Measurements from ENCODE around the gene PADI3.
"Not testable (repeated sequence)": the region's sequence is repeated elsewhere in the genome, so short reads cannot be mapped to it uniquely, and the experiment has no call there.

Gene PADI3

DNA sequence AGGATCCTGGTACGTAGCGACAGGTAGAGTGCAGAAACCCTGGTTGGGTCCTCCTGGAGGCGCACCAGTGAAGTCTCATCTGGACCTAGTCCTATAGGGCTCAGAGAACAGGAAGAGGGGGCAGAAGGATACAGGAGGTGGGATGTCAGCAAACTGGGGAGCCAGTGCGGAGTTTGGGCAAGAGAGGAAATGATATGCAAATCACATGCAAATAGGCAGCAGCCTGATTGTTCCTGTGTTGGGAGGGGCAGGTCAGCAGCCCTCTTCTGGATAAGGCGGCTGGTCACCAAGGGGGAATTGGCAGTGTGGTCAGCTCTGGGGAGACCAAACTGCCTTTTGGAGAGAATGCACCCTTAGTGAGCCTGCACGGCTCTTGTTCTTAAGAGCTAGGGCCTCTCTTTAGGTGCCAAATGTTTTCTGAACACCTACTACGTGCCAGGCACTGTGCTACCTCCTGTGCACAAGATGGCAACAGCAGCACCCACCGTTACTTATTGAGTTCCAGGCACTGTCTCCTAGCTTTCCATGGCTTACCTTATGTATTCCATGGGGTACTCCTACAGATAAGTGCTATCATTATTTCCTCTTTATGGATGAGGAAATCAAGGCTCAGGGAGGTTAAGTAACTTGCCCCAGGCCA lies 18.1 kb upstream of the PADI3 start:
- Histone ChIP-seq H3K79me2 (ENCODE audit: control insufficient read depth, insufficient read depth, low read length, unreplicated experiment) (no peaks in the 10 kb centered on the region), H2AFZ (ENCODE audit: low read length, unreplicated experiment) (no peak overlapping the region), H3K4me1 (ENCODE audit: control insufficient read depth, insufficient read depth, low read length, unreplicated experiment) (peaks cover 29% of the 10 kb centered on the region), H3K36me3 (ENCODE audit: insufficient read depth, low read length) (no peaks in the 10 kb centered on the region), H3K27ac (ENCODE audit: low read depth, low read length) (no peak overlapping the region), H3K4me3 (ENCODE audit: low read depth, low read length) (no peak overlapping the region), H3K27me3 (ENCODE audit: insufficient read depth, low read length) (no peaks in the 10 kb centered on the region)

GRCh38 chr1:17232759-17233661 lies 15.9 kb upstream of the PADI3 start:
- no peaks in the 10 kb centered on the region for H3K36me3 ChIP-seq (ENCODE audit: insufficient read depth, low read length)
- H3K4me1 ChIP-seq (ENCODE audit: control insufficient read depth, insufficient read depth, low read length, unreplicated experiment): peaks cover 25% of the 10 kb centered on the region
- H3K27ac ChIP-seq (ENCODE audit: low read depth, low read length): peak overlapping the region; percentile 76
- H2AFZ ChIP-seq (ENCODE audit: low read length, unreplicated experiment): no peak overlapping the region
- H3K79me2 ChIP-seq (ENCODE audit: control insufficient read depth, insufficient read depth, low read length, unreplicated experiment): no peaks in the 10 kb centered on the region
- peak overlapping the region; percentile 6; the same call in 1 of the 2 replicates for H3K4me3 ChIP-seq (ENCODE audit: low read depth, low read length)
- no peaks in the 10 kb centered on the region for H3K27me3 ChIP-seq (ENCODE audit: insufficient read depth, low read length)

DNA sequence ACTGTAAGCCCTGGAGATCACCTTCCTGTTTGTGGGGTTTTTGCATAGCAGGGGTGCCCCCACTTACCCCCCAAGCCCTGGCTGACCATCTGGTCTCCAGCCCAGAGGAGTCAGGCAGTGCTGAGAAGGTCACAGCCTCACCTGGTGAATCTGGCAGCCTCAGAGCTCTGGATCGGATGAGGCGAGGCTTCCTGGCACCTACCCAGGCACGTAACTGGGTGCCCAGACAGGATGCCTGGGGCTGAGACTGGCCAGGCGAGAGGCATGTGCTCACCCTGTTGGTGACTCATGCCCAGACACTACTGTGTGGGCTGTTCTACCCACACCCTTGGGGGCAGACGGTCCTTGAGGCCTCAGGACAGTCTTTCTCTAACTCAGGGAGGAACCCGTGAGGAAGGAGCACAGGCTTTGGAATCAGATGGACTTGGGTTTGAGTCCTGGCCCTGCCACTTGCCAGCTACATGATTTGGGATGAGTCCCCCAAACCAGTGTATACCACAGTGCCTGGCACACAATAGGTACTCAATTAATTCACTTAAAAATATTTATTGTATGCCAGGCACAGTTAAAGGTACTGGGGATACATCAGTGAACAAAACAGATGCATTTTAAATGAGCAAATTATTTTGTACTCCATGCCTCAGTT lies 15.1 kb upstream of the PADI3 start:
- H3K27ac ChIP-seq (ENCODE audit: low read depth, low read length): peak overlapping the region; percentile 76
- H3K79me2 ChIP-seq (ENCODE audit: control insufficient read depth, insufficient read depth, low read length, unreplicated experiment): no peaks in the 10 kb centered on the region
- no peaks in the 10 kb centered on the region for H3K27me3 ChIP-seq (ENCODE audit: insufficient read depth, low read length)
- H2AFZ ChIP-seq (ENCODE audit: low read length, unreplicated experiment): no peak overlapping the region
- peaks cover 25% of the 10 kb centered on the region for H3K4me1 ChIP-seq (ENCODE audit: control insufficient read depth, insufficient read depth, low read length, unreplicated experiment)
- no peaks in the 10 kb centered on the region for H3K36me3 ChIP-seq (ENCODE audit: insufficient read depth, low read length)
- H3K4me3 ChIP-seq (ENCODE audit: low read depth, low read length): peak overlapping the region; percentile 6; the same call in 1 of the 2 replicates

DNA sequence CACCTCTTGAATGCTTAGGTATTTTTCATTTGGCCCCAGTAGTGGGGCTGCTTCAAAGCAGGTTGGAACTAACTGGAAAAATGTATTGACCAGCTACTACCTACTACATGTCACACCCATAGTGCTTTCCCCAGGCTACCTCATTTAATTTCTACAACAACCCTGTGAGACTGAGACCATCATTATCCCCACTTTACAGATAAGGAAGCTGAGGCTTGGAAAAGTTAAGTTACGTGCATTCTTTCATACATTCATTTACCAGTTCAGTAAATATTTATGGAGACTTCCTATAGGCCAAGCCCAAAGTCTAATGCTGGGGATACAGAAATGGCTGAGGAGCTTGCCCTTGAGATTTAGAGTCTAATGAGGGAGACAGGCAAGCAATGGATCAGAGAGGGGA lies 14.5 kb upstream of the PADI3 start:
- peaks cover 25% of the 10 kb centered on the region for H3K4me1 ChIP-seq (ENCODE audit: control insufficient read depth, insufficient read depth, low read length, unreplicated experiment)
- no peaks in the 10 kb centered on the region for H3K27me3 ChIP-seq (ENCODE audit: insufficient read depth, low read length)
- H3K4me3 ChIP-seq (ENCODE audit: low read depth, low read length): no peak overlapping the region
- no peaks in the 10 kb centered on the region for H3K79me2 ChIP-seq (ENCODE audit: control insufficient read depth, insufficient read depth, low read length, unreplicated experiment)
- H3K36me3 ChIP-seq (ENCODE audit: insufficient read depth, low read length): no peaks in the 10 kb centered on the region
- H2AFZ ChIP-seq (ENCODE audit: low read length, unreplicated experiment): no peak overlapping the region
- peak overlapping the region; percentile 76 for H3K27ac ChIP-seq (ENCODE audit: low read depth, low read length)

DNA sequence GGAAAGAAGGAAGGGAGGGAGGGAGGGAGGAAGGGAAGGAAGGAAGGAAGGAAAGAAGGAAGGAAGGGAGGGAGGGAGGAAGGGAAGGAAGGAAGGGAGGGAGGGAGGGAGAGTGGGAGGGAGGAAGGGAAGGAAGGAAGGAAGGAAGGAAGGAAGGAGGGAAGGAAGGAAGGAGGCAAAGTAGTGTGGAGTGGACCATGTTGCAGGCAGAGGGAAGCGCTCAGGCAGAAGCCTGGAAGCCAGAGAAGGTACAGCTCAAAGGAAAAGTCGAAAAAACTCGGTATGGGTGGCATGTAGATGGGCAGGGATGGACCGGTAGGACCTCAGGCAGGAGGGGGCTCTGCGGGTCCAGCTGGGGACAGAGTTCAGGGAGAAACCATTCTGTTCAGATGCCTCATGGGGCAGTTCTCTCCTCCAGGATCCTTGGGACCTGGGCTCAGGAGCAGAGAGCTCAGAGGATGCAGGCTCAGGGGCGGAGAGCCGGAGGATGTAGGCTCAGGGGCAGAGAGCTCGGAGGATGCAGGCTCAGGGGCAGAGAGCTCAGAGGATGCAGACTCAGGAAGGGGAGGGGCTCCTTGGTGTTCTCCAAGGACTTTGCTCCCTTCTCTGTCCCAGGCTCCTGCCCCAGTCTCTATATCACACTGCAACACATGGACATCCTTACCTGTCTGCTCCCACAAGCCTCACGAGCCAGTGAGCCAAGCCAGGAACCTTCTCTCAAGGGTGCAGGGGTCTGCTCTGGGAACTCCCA lies 13.6 kb upstream of the PADI3 start:
- Histone ChIP-seq H3K27me3 (ENCODE audit: insufficient read depth, low read length) (no peaks in the 10 kb centered on the region), H3K4me1 (ENCODE audit: control insufficient read depth, insufficient read depth, low read length, unreplicated experiment) (peaks cover 25% of the 10 kb centered on the region), H2AFZ (ENCODE audit: low read length, unreplicated experiment) (no peak overlapping the region), H3K36me3 (ENCODE audit: insufficient read depth, low read length) (no peaks in the 10 kb centered on the region), H3K4me3 (ENCODE audit: low read depth, low read length) (no peak overlapping the region), H3K27ac (ENCODE audit: low read depth, low read length) (no peak overlapping the region), H3K79me2 (ENCODE audit: control insufficient read depth, insufficient read depth, low read length, unreplicated experiment) (no peaks in the 10 kb centered on the region)

DNA sequence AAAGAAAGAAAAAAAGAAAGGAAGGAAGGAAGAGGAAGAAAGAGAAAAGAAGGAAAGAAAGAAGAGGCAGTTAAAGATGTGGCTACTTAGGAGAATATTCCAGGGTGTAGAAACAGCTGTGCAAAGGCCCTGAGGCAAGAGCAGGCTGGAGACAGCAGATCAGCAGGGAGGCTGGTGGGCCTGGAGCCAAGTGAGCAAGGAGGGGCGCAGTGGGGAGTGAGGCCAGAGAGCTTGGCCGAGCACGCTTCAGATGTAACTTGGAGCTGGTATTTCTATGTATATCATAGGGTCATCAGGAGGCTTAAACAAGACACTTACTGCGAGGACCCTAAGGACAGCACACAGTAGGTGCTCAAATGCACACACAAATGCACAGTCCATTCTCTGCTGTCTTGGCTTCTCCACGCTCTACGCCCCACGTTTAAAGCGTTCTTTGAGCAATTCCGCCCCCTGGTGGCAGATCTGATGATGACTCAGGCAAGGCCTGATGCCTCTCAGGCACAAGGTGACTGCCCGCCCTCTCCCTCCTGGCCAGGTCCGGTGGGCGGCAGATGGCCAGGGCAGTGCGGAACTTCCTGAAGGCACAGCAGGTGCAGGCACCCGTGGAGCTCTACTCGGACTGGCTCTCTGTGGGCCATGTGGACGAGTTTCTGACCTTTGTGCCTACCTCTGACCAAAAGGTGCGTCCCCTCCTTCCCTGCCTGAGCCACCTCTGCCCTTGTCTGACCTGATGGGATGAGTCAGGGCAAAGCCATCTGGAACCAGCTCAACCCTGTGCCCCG lies 11.9 kb upstream of the PADI3 start:
- no peak overlapping the region for H3K27ac ChIP-seq (ENCODE audit: low read depth, low read length)
- peaks cover 25% of the 10 kb centered on the region for H3K4me1 ChIP-seq (ENCODE audit: control insufficient read depth, insufficient read depth, low read length, unreplicated experiment)
- H3K27me3 ChIP-seq (ENCODE audit: insufficient read depth, low read length): peaks cover 9% of the 10 kb centered on the region
- no peak overlapping the region for H3K4me3 ChIP-seq (ENCODE audit: low read depth, low read length)
- no peak overlapping the region for H2AFZ ChIP-seq (ENCODE audit: low read length, unreplicated experiment)
- H3K36me3 ChIP-seq (ENCODE audit: insufficient read depth, low read length): no peaks in the 10 kb centered on the region
- no peaks in the 10 kb centered on the region for H3K79me2 ChIP-seq (ENCODE audit: control insufficient read depth, insufficient read depth, low read length, unreplicated experiment)

DNA sequence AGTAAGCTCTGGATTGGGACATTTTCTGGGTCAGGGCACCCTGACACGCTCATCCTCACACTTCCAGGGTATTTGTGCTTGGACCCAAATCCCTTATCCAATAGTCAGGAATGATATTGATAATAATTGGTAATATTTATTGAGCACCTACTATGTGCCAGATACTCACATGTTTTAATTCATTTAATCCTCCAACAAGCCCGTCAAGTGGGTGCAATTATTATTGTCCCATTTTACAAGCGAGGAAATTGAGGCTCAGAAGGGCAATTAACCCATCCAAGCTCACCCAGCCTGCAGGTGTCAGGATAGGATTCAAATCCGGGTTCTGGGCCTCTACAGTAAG lies 11.4 kb upstream of the PADI3 start:
- H3K4me1 ChIP-seq (ENCODE audit: control insufficient read depth, insufficient read depth, low read length, unreplicated experiment): peaks cover 21% of the 10 kb centered on the region
- H3K27ac ChIP-seq (ENCODE audit: low read depth, low read length): no peak overlapping the region
- no peak overlapping the region for H2AFZ ChIP-seq (ENCODE audit: low read length, unreplicated experiment)
- no peaks in the 10 kb centered on the region for H3K36me3 ChIP-seq (ENCODE audit: insufficient read depth, low read length)
- no peak overlapping the region for H3K4me3 ChIP-seq (ENCODE audit: low read depth, low read length)
- H3K27me3 ChIP-seq (ENCODE audit: insufficient read depth, low read length): peaks cover 13% of the 10 kb centered on the region
- no peaks in the 10 kb centered on the region for H3K79me2 ChIP-seq (ENCODE audit: control insufficient read depth, insufficient read depth, low read length, unreplicated experiment)

DNA sequence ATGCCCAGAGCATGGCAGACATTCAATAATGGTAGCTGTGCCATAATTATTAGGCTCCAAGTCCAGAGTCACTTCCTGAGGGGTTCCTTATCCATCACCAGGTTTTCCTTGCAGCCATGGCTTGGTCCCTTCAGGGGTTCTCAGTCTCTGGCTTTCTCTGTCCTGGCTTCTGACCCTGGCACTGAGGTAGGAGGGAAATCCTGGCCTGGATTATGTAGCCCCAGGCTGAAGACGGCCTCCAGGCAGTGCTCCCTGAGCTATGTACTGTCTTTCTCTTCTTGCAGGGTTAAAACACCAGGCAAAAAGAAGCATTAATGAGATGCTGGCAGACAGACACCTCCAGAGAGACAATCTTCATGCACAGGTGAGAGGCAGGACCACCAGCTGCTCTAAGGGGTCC lies 9.5 kb upstream of the PADI3 start:
- H3K4me1 ChIP-seq (ENCODE audit: control insufficient read depth, insufficient read depth, low read length, unreplicated experiment): peaks cover 3% of the 10 kb centered on the region
- H3K27me3 ChIP-seq (ENCODE audit: insufficient read depth, low read length): peaks cover 13% of the 10 kb centered on the region
- no peak overlapping the region for H3K4me3 ChIP-seq (ENCODE audit: low read depth, low read length)
- no peak overlapping the region for H3K27ac ChIP-seq (ENCODE audit: low read depth, low read length)
- H3K36me3 ChIP-seq (ENCODE audit: insufficient read depth, low read length): no peaks in the 10 kb centered on the region
- no peak overlapping the region for H2AFZ ChIP-seq (ENCODE audit: low read length, unreplicated experiment)
- H3K79me2 ChIP-seq (ENCODE audit: control insufficient read depth, insufficient read depth, low read length, unreplicated experiment): no peaks in the 10 kb centered on the region

- H3K27me3 ChIP-seq (ENCODE audit: insufficient read depth, low read length): peaks cover 13% of the 10 kb centered on the region
- H3K36me3 ChIP-seq (ENCODE audit: insufficient read depth, low read length); H2AFZ ChIP-seq (ENCODE audit: low read length, unreplicated experiment); H3K79me2 ChIP-seq (ENCODE audit: control insufficient read depth, insufficient read depth, low read length, unreplicated experiment); H3K27ac ChIP-seq (ENCODE audit: low read depth, low read length); H3K4me3 ChIP-seq (ENCODE audit: low read depth, low read length); H3K4me1 ChIP-seq (ENCODE audit: control insufficient read depth, insufficient read depth, low read length, unreplicated experiment): not testable (repeated sequence)
Observed at GRCh38 chr1:17241011-17241779, 7.7 kb upstream of the PADI3 start.

All from ACC112 (cell line).